HG02610 (cell line): ENCODE results near the gene MYOF.
"Not testable (repeated sequence)": the region's sequence is repeated elsewhere in the genome, so short reads cannot be mapped to it uniquely, and the experiment has no call there.

ENCODE experiments used
- ATAC-seq: cut with Tn5 transposase; IDR thresholded peaks from one replicate; pipeline ENCODE4 v1.9.1; 2021; ENCODE audit warnings: mild to moderate bottlenecking, moderate library complexity; ENCODE audit not compliant: unreplicated experiment

Gene MYOF

DNA sequence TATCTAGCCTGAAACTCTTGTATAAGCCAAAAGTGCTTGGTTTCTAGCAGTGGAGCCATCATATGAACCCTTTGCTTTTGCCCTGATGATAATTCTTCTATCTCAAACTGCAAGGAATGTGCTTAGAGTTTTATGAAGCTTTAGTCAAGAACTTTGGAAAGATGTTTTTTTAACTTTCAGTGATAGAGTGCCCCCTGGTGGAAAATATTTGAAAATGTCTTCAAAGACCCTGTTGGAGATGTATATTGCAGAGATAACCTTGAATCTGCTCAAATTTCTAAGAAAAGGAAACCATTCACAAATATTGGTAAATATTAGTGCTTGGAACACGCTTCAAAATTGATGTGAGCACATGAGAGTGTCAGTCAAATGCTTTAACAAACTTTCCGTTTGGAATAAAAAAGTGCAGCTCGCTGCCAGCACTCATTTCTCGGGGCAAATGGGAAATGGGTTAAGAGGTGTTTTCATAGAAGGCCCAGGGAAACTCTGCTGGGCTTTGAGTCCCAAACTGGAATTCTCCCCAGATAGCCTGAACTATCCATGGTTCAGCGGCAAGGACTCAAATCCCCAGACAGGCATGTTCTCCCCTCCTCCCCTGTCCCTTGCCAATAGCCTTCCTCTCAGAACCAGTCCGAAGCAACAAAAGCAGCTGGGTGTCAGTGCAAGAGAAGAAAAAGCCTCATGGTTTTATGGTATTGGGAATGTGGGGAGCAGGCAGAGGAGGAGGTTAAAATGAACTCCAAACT lies 129.3 kb downstream of the MYOF start:
- no peak for ATAC-seq

DNA sequence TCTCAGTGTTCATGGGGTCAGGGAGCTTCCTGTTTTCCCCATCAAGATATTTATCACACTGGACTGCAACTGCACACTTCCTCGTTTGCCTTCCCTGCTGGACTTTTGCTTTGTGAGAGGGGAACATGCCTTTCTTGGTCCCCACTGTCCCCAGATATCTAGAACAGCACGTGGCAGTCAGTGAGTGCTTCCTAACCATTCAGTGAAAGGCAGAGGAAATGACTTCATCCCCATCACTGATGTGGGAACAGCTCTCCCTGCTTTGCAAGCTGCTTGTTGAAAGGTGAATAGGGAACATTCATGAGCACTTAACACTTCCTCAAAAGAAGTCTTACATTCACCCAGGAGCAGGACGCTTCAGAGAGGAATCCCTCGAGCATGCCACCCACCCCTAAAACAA lies 135.4 kb downstream of the MYOF start:
- ATAC-seq: no peak

GRCh38 chr10:93346108-93346507 lies 136.0 kb downstream of the MYOF start:
- ATAC-seq: no peak

GRCh38 chr10:93344691-93345090 lies 137.4 kb downstream of the MYOF start:
- no peak for ATAC-seq

DNA sequence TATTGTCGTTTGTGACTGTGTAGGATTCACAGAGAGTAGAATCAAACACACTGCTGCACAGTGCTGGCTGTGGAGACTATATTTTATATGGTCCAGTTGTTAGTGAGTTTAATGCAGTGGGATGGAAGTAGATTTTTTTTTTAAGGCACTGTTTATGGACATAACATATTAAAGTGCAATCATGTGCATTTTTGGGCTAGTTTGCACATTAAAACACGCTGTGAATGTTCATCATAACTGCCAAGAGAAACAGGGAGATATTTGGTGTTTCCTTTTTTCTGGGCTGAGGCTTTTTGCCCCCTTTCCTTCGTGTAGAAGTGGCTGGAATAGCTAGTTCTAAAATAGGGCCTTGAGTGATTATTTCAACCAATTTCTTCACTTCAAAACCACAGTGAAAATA lies 139.2 kb downstream of the MYOF start:
- no peak for ATAC-seq

DNA sequence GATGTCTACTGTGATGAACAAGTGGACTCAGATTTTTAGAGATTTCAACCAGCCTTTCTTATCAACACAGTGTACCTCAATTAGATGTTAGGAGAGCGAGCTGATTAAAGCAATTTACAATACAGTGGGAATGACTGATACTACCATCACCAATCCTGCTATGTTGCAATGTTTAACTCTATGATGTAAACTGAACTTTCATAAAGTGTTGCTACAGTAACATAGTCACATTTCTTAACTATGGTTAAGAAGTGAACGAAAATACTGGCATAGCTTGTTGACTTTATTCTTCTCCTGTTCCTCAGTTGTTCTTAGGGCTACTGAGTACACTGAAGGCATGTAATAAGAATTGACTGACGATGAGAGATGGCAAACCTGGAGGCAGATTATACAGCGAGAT lies 139.8 kb downstream of the MYOF start:
- ATAC-seq: no peak

DNA sequence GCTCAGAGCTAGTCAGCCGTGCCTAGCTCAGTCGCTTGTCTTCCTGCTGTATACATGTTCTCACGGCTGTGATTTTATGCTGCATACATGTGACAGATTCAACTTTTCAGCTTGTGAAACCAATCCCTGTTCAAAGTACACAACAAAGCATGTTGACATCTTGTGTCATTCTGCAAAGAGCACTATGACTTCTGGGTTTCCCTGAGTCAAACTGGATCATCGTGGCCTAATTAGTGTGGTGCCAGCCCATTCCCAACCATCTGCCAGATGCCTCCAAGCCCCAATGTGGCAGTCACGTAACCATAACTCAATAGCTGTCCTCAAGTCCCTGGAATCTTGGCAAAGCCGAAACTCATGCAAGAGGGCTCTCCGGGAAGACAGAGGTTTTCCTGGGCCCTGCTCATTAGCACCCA lies 144.8 kb downstream of the MYOF start:
- no peak for ATAC-seq

DNA sequence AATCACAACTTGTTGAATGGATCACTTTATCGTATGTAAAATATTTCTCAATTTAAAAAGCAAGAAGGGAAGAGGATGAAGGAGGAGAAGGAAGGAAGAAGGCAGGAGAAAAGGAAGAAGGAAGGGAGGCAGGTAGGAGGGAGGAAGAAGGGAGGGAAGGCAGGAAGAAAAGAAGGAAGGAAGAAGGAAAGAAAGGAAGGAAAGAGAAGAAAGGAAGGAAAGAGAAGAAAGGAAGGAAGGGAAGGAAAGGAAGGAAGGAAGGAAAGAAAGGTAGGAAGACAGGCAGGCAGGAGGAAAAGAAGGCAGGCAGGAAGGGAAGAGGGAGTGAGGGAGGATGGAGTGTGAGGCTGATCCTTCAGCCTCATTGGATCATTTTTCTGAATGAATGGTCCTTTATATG lies 145.5 kb downstream of the MYOF start:
- ATAC-seq: no peak

DNA sequence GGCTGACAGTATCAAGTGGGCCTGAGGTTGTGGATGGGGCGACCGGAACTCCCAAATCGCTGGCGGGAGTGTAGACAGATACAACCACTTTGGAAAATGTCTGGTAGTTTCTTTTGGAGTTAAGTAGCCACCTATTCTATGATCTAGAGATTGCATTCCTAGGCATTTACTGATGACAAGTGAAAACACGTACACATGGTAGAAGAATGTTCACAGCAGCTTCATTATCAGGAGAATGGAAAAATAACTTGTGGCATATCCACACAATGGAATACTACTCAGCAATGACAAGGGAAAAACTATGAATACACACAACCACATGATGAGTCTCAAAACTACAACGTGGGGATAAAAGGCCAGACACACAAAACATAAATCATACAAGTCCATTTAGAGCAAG lies 146.0 kb downstream of the MYOF start:
- no peak for ATAC-seq

DNA sequence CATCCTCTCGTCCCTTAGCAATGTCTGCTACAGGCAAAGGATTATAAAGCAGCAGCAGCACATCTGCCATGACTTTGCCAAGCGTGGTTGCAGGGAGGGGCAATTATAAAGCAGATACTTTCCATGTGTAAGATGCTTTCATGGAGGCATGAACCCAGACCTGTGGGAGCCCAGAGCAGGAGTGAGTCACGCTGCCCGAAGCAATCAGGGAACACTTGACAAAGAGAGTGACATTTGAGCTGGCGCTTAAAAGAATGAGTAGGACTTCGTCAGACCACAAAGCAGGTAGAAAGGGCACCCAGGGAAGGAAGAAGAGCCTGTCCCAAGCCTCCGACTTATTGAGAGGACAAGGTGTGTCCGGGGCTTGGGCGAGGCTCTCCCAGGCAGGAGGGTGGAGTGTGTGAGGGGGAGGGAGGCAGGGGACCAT lies 147.2 kb downstream of the MYOF start:
- no peak for ATAC-seq

DNA sequence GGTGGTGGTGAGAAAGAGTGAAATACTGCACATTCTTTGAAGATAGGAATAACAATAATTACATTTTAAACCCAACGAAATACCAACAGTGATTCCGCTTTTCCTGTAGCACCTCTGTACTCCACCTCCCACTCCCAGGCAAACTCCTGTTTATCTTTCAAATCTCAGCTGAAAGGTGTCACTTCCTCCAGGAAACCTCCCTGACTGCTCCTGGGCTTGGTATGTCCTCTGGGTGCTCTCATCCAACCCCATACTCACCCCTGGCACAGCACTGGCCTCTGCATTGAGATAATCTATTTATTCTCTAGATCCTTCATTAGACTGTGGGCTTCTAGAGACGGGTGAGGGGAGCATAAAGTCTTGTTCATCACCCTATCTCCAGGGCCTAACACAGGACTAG lies 148.0 kb downstream of the MYOF start:
- ATAC-seq: no peak

- no peak for ATAC-seq
Measured at GRCh38 chr10:93333278-93333978, 148.7 kb downstream of the MYOF start.

DNA sequence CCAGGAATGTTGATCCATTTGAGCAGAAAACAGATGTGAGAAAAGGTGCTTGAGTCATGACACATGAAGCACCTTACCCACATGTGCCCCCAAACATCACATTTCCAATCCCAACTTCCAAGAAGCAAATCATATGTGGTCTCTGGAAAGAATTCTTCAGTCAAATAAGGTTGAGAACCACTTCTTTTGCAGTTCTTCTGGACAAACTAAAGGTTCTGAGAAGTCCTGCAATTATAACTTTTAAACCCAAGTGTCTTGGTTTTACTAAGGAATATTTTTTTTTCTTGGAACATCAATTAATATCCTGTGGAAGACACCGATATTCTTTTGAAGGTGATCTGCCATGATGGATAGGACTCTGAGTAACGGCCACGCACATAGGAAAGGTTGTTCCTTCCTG lies 151.3 kb downstream of the MYOF start:
- ATAC-seq: no peak

- no peak for ATAC-seq
Measured at GRCh38 chr10:93319896-93320295, 162.2 kb downstream of the MYOF start.

GRCh38 chr10:93319096-93319495 lies 163.0 kb downstream of the MYOF start:
- ATAC-seq: no peak

GRCh38 chr10:93315246-93315645 lies 166.9 kb downstream of the MYOF start:
- no peak for ATAC-seq

DNA sequence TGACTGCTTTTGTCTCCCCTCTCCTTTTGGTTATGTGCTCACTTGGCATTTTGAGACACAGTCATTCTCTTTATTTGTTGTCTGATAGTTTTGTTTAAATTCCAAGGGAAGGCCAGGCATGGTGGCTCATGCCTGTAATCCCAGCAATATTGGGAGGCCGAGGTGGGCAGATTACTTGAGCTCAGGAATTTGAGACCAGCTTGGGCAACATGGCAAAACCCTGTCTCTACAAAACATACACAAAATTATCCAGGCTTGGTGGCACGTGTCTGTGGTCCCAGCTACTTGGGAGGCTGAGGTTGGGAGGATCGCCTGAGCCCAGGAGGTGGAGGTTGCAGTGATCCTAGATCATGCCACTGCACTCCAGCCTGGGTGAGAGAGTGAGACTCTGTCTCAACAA lies 167.5 kb downstream of the MYOF start:
- ATAC-seq: not testable (repeated sequence)

- ATAC-seq: peak; percentile 77
Measured at GRCh38 chr10:93313798-93314197, 168.3 kb downstream of the MYOF start.

- ATAC-seq: no peak
Measured at GRCh38 chr10:93309062-93309461, 173.1 kb downstream of the MYOF start.

GRCh38 chr10:93305122-93305521 lies 177.0 kb downstream of the MYOF start:
- no peak for ATAC-seq

GRCh38 chr10:93300981-93301380 lies 181.2 kb downstream of the MYOF start:
- ATAC-seq: no peak

- no peak for ATAC-seq
Measured at GRCh38 chr10:93300288-93300917, 181.7 kb downstream of the MYOF start.
